ENCODE data around the gene TAX1BP3. TPM values are rescaled to one million over a fixed set of nuclear protein-coding genes. Genes with fewer than 3 reads are reported as not detected.

Gene TAX1BP3
- total and polyA plus RNA-seq, 2 of the 13 experiments (the other 11 are each of a cell fraction or from before 2014, with no cell fraction given): 16.7 to 45.1 TPM

DNA sequence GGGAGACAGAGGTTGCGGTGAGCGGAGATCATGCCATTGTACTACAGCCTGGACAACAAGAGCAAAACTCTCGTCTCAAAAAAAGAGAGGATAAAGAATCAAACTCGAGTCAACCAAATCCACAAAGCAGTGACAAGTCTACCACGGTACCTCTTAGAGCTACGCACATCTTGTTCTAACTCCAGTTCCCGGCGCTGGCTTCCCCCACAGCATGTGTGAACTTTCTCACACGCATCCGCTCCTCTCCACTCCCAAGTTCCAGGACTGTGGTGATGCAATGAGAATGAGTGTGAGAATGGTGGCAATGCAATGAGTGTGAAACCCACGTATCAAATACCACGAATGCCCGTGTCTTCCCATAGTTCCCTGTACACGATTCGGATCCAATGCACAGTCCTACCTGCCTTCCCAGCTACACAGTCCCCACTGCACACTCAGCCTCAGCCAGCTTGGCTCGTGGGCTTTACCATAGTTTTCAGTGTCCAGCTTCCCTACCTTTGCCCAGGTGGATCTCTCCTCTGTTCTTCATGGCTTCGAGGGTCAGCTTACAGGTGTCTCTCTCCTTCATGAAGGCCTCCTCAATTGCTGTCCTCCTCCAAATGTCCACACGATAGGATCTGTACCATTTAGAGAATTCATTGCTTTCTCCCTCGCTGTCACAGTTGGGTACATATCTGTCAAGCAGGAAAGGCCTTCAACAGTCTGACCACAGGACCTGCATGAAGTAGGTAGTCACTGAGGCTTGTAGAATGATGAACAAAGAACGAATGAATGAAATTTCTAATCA is 36.7 kb upstream of the TAX1BP3 start:
- FAIRE-seq: no peak
- no peak overlapping the region for H3K9ac ChIP-seq (ENCODE audit: insufficient read depth, low read depth, low read length)
- no peaks in the 10 kb centered on the region for H3K79me2 ChIP-seq (ENCODE audit: insufficient read depth, low read length)
- peaks cover 0 to 3% of the 10 kb centered on the region in 2 experiments; a peak in 1 of 5 replicates for H3K27me3 ChIP-seq (ENCODE audit: control insufficient read depth in 1 of 2, insufficient read depth in 2 of 2, low read length in 2 of 2)
- no TSS peak for BruUV-seq (replicated peaks)
- H3K27ac ChIP-seq (ENCODE audit: extremely low read length, insufficient read depth, low read length): no peak overlapping the region
- no peak overlapping the region for H2AFZ ChIP-seq (ENCODE audit: low read length)
- 59% methylated on average over 20 of the region's 20 CpGs for WGBS (ENCODE audit: low lambda C conversion rate)
- no peaks in the 10 kb centered on the region for H3K36me3 ChIP-seq (replicated peaks in 1 of 2; ENCODE audit: control insufficient read depth in 1 of 2, insufficient read depth in 2 of 2, low read length in 2 of 2)
- no peaks in the 10 kb centered on the region for H3K9me3 ChIP-seq (ENCODE audit: low read length)
- intact Hi-C loops (cut with micrococcal nuclease; ENCODE audit: unreplicated experiment): no loop called here
- ATAC-seq: no peak
- in situ Hi-C loops (cut with HindIII; ENCODE audit: extremely low pct_ligation_motif_present, low pct_unique_long_range_greater_than_20kb): no loop called here
- TF ChIP-seq ATF1 (CRISPR knock-in tag; IDR thresholded peaks at IDR 0.05) (no peak), ZNF839 (CRISPR knock-in tag; IDR thresholded peaks at IDR 0.05; ENCODE audit: borderline replicate concordance) (no peak), ZNF780A (CRISPR knock-in tag; IDR thresholded peaks at IDR 0.05) (no peak), JUNB (CRISPR knock-in tag; IDR thresholded peaks at IDR 0.05; ENCODE audit: borderline replicate concordance) (no peak), ZBTB7A (CRISPR knock-in tag; IDR thresholded peaks at IDR 0.05) (no peak), MYNN (CRISPR knock-in tag; IDR thresholded peaks at IDR 0.05; ENCODE audit: low read depth) (no peak), HNRNPUL1 (IDR thresholded peaks at IDR 0.05; ENCODE audit: low read depth, low read length) (no peak)
- TF ChIP-seq, protein P1, sequence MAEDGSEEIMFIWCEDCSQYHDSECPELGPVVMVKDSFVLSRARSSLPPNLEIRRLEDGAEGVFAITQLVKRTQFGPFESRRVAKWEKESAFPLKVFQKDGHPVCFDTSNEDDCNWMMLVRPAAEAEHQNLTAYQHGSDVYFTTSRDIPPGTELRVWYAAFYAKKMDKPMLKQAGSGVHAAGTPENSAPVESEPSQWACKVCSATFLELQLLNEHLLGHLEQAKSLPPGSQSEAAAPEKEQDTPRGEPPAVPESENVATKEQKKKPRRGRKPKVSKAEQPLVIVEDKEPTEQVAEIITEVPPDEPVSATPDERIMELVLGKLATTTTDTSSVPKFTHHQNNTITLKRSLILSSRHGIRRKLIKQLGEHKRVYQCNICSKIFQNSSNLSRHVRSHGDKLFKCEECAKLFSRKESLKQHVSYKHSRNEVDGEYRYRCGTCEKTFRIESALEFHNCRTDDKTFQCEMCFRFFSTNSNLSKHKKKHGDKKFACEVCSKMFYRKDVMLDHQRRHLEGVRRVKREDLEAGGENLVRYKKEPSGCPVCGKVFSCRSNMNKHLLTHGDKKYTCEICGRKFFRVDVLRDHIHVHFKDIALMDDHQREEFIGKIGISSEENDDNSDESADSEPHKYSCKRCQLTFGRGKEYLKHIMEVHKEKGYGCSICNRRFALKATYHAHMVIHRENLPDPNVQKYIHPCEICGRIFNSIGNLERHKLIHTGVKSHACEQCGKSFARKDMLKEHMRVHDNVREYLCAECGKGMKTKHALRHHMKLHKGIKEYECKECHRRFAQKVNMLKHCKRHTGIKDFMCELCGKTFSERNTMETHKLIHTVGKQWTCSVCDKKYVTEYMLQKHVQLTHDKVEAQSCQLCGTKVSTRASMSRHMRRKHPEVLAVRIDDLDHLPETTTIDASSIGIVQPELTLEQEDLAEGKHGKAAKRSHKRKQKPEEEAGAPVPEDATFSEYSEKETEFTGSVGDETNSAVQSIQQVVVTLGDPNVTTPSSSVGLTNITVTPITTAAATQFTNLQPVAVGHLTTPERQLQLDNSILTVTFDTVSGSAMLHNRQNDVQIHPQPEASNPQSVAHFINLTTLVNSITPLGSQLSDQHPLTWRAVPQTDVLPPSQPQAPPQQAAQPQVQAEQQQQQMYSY (CRISPR knock-in tag; IDR thresholded peaks at IDR 0.05): no peak
- H3K4me2 ChIP-seq (ENCODE audit: low read depth, low read length): no peak overlapping the region
- no peak overlapping the region for H3K4me3 ChIP-seq (replicated peaks in 1 of 3; ENCODE audit: insufficient read depth in 1 of 3, low read depth in 2 of 3, low read length in 3 of 3)
- no peaks in the 10 kb centered on the region for H3K4me1 ChIP-seq (ENCODE audit: insufficient read depth, low read length)
- ChIA-PET CTCF (ENCODE audit: low intra/inter-chr PET ratio, low total read pairs) (no interaction called here), POLR2A (no interaction called here)
- no peaks in the 10 kb centered on the region for H4K20me1 ChIP-seq (ENCODE audit: insufficient read depth, low read length)
- DNase-seq (ENCODE audit: low spot score): no peak
